Neural cell (in vitro differentiated cells): ENCODE data around the gene HAL. TPM values are rescaled to one million over a fixed set of nuclear protein-coding genes. Genes with fewer than 3 reads are reported as not detected.

Experiments used
- H2AFZ ChIP-seq: fragments of 200-600, 300-800 bp; sonication (generic), shearing (Covaris generic); 2 replicates; pipeline ENCODE4 v1.6.0; 2014; ENCODE audit warnings: low read depth, mild to moderate bottlenecking, antibody characterized with exemption, low read length, moderate library complexity
- H3F3A ChIP-seq: fragments of 200-600 bp; shearing (Covaris generic); 2 replicates; pipeline ENCODE4 v1.6.1; 2016; ENCODE audit warnings: mild to moderate bottlenecking, moderate library complexity, mixed read lengths, antibody characterized with exemption, low read length; ENCODE audit not compliant: insufficient read depth, poor library complexity, severe bottlenecking
- H3K27ac ChIP-seq: fragments of 200-600, 300-800 bp; sonication (generic), shearing (Covaris generic); 2 replicates; pipeline ENCODE4 v1.5.1; 2014; ENCODE audit warnings: mild to moderate bottlenecking, low read length, moderate library complexity
- H3K27me3 ChIP-seq: fragments of 300-800, 200-600 bp; sonication (generic), shearing (Covaris generic); 2 replicates; pipeline ENCODE4 v1.6.0; 2014; ENCODE audit warnings: mild to moderate bottlenecking, low read depth, low read length, moderate library complexity; ENCODE audit not compliant: insufficient read depth
- H3K36me3 ChIP-seq: fragments of 300-800, 200-600 bp; sonication (generic), shearing (Covaris generic); 2 replicates; pipeline ENCODE4 v1.5.1; 2014; ENCODE audit warnings: mild to moderate bottlenecking, antibody characterized with exemption, low read length, moderate library complexity; ENCODE audit not compliant: insufficient read depth
- H3K4me2 ChIP-seq: fragments of 300-800, 200-600 bp; sonication (generic), shearing (Covaris generic); 2 replicates; pipeline ENCODE4 v1.6.0; 2014; ENCODE audit warnings: mild to moderate bottlenecking, low read length
- H3K4me3 ChIP-seq: fragments of 300-800, 200-600 bp; sonication (generic), shearing (Covaris generic); 2 replicates; pipeline ENCODE4 v1.5.1; 2014; ENCODE audit warnings: mild to moderate bottlenecking, low read length, moderate library complexity
- H3K79me2 ChIP-seq: fragments of 200-600 bp; shearing (Covaris generic); replicated peaks from 2 replicates; pipeline ENCODE4 v1.6.0; 2014; ENCODE audit warnings: mild to moderate bottlenecking, low read length, moderate library complexity; ENCODE audit not compliant: insufficient read depth
- H3K9ac ChIP-seq: fragments of 300-800, 200-600 bp; sonication (generic), shearing (Covaris generic); 2 replicates; pipeline ENCODE4 v1.6.1; 2016; ENCODE audit warnings: mild to moderate bottlenecking, low read length, mixed read lengths
- H3K9me2 ChIP-seq: fragments of 200-600 bp; shearing (Covaris generic); 2 replicates; pipeline ENCODE4 v1.6.1; 2016; ENCODE audit warnings: mild to moderate bottlenecking, low read length, mixed read lengths; ENCODE audit not compliant: insufficient read depth
- H3K9me3 ChIP-seq: fragments of 200-600, 300-800 bp; sonication (generic), shearing (Covaris generic); 2 replicates; pipeline ENCODE4 v1.6.1; 2016; ENCODE audit warnings: mild to moderate bottlenecking, mixed run types, low read length, moderate library complexity, mixed read lengths
- H4K20me1 ChIP-seq: fragments of 200-600 bp; shearing (Covaris generic); 2 replicates; pipeline ENCODE4 v1.6.1; 2016; ENCODE audit warnings: mild to moderate bottlenecking, mixed run types; ENCODE audit not compliant: insufficient read depth
- EZH2 ChIP-seq: fragments of 200-600, 300-800 bp; shearing (Covaris generic), sonication (generic); IDR thresholded peaks from 2 replicates; pipeline ENCODE4 v1.6.1; 2014; ENCODE audit warnings: antibody characterized with exemption, low read length, borderline replicate concordance, mild to moderate bottlenecking; ENCODE audit not compliant: insufficient read depth, poor library complexity, severe bottlenecking
- MXI1 ChIP-seq: fragments of 450-650 bp; conservative IDR thresholded peaks from 2 replicates; pipeline ENCODE4 v1.6.1; 2014; ENCODE audit warnings: antibody characterized with exemption, mild to moderate bottlenecking; ENCODE audit not compliant: poor library complexity, severe bottlenecking
- POLR2AphosphoS5 ChIP-seq: IDR thresholded peaks from 2 replicates; pipeline ENCODE4 v1.6.1; 2012
- RAD21 ChIP-seq: fragments of 450-650 bp; conservative IDR thresholded peaks from 2 replicates; pipeline ENCODE4 v1.6.1; 2014; ENCODE audit warnings: antibody characterized with exemption, mild to moderate bottlenecking, moderate library complexity
- REST ChIP-seq: IDR thresholded peaks from 2 replicates; pipeline ENCODE4 v1.6.1; 2012; ENCODE audit warnings: borderline replicate concordance
- TAF1 ChIP-seq: IDR thresholded peaks from 2 replicates; pipeline ENCODE4 v1.6.1; 2012; ENCODE audit warnings: low read depth
- polyA plus RNA-seq: library from polyadenylated mRNA; depleted of rRNA; stranded (reverse); fragments of >200 nt; gene quantifications from 2 replicates; pipeline ENCODE4 v1.2.3, GENCODE V29; 2014
- TF ChIP-seq, protein P1 (sequence below): fragments of 450-650 bp; IDR thresholded peaks from 2 replicates; pipeline ENCODE4 v1.5.1; 2014; ENCODE audit warnings: antibody characterized with exemption, mild to moderate bottlenecking, moderate library complexity; ENCODE audit not compliant: poor library complexity, severe bottlenecking

HAL gene
- polyA plus RNA-seq, 1 donor from 2014 or later: not detected

- TF ChIP-seq RAD21: no peak
- TF ChIP-seq MXI1: no peak
- no peak for TF ChIP-seq POLR2AphosphoS5
- TF ChIP-seq, protein P1, sequence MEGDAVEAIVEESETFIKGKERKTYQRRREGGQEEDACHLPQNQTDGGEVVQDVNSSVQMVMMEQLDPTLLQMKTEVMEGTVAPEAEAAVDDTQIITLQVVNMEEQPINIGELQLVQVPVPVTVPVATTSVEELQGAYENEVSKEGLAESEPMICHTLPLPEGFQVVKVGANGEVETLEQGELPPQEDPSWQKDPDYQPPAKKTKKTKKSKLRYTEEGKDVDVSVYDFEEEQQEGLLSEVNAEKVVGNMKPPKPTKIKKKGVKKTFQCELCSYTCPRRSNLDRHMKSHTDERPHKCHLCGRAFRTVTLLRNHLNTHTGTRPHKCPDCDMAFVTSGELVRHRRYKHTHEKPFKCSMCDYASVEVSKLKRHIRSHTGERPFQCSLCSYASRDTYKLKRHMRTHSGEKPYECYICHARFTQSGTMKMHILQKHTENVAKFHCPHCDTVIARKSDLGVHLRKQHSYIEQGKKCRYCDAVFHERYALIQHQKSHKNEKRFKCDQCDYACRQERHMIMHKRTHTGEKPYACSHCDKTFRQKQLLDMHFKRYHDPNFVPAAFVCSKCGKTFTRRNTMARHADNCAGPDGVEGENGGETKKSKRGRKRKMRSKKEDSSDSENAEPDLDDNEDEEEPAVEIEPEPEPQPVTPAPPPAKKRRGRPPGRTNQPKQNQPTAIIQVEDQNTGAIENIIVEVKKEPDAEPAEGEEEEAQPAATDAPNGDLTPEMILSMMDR: no peak
- no peak for TF ChIP-seq EZH2
- TF ChIP-seq TAF1: no peak
- H3K9me3 ChIP-seq: no peaks in the 10 kb centered on the region
- H3K4me3 ChIP-seq: no peak overlapping the region
- H3K36me3 ChIP-seq: no peaks in the 10 kb centered on the region
- no peaks in the 10 kb centered on the region for H4K20me1 ChIP-seq
- no peaks in the 10 kb centered on the region for H3K9me2 ChIP-seq
- no peak overlapping the region for H2AFZ ChIP-seq
- no peak overlapping the region for H3K4me2 ChIP-seq
- no peak overlapping the region for H3K9ac ChIP-seq
- no peak overlapping the region for H3K27ac ChIP-seq
- H3K79me2 ChIP-seq: no peaks in the 10 kb centered on the region
- no peaks in the 10 kb centered on the region for H3K27me3 ChIP-seq
- no peaks in the 10 kb centered on the region for H3F3A ChIP-seq
These were observed 48.8 kb upstream of the HAL start for GRCh38 chr12:96044943-96045290.

- no peak overlapping the region for H3K27ac ChIP-seq
These were observed 48.1 kb upstream of the HAL start for GRCh38 chr12:96044017-96044942.

GRCh38 chr12:96041181-96041580 lies 45.0 kb upstream of the HAL start:
- H3K9me3 ChIP-seq: no peaks in the 10 kb centered on the region
- no peaks in the 10 kb centered on the region for H3K36me3 ChIP-seq
- no peak overlapping the region for H2AFZ ChIP-seq
- H3K27me3 ChIP-seq: no peaks in the 10 kb centered on the region
- no peaks in the 10 kb centered on the region for H4K20me1 ChIP-seq
- no peak overlapping the region for H3K4me2 ChIP-seq
- H3K79me2 ChIP-seq: no peaks in the 10 kb centered on the region
- no peaks in the 10 kb centered on the region for H3F3A ChIP-seq
- H3K9ac ChIP-seq: no peak overlapping the region
- TF ChIP-seq, protein P1: no peak
- no peak for TF ChIP-seq POLR2AphosphoS5
- TF ChIP-seq EZH2: no peak
- TF ChIP-seq RAD21: no peak
- no peak for TF ChIP-seq REST
- no peaks in the 10 kb centered on the region for H3K9me2 ChIP-seq
- H3K27ac ChIP-seq: no peak overlapping the region
- H3K4me3 ChIP-seq: no peak overlapping the region

More at GRCh38 chr12:96044017-96044942, 48.1 kb upstream of the HAL start:
- Histone ChIP-seq H3K4me2 (no peak overlapping the region), H4K20me1 (no peaks in the 10 kb centered on the region), H3K36me3 (no peaks in the 10 kb centered on the region), H3K9me2 (no peaks in the 10 kb centered on the region), H3K27me3 (no peaks in the 10 kb centered on the region), H3K79me2 (no peaks in the 10 kb centered on the region), H3K9me3 (no peaks in the 10 kb centered on the region), H3K9ac (no peak overlapping the region), H2AFZ (no peak overlapping the region), H3F3A (no peaks in the 10 kb centered on the region), H3K4me3 (no peak overlapping the region)
- no peak for TF ChIP-seq POLR2AphosphoS5
- no peak for TF ChIP-seq TAF1
